ENCODE results near the gene GLTP.
A peak's percentile ranks its signal among the peaks of the same experiment; 100 is the strongest.
"Not testable (repeated sequence)": the region's sequence is repeated elsewhere in the genome, so short reads cannot be mapped to it uniquely, and the experiment has no call there.

Gene GLTP, protein sequence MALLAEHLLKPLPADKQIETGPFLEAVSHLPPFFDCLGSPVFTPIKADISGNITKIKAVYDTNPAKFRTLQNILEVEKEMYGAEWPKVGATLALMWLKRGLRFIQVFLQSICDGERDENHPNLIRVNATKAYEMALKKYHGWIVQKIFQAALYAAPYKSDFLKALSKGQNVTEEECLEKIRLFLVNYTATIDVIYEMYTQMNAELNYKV

DNA sequence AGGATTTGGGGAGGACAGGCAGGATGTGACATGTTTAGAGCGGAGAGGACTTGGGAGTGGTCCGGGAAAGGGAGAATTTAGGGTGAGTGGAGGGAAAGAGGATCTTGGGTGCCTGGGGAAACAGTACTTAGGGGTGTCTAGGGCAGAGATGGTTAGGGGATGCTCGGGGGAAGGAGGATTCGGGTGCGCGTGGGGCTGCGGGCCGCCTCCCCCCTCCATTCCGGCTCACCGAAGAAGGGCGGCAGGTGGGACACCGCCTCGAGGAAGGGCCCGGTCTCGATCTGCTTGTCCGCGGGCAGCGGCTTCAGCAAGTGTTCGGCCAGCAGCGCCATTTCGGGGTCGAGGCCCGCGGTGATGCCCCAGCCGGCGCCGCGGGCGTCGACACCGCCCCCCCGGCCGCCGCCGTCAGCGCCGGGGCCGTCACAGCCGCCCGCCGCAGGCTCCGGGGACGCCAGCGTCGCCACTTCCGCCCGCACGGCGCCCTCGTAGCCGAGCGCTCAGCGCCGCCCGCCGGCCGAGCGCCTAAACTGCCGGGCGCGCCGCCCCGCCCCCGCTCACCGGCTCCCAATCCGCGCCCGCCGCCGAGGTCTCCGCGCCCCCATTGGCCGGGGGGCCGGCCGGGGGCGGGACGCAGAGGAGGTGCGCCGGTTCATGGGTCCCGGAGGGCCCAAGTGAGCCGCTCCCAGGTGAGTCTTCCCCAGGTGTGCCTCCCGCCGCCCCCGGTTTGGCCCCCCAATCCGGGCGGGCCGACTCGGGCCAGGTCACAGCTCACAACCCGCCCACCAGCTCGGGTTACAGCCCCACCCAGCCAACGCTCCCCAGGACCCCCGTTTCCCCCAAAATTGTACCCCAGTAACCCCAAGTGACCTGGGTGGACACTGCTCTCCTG lies at the start of gene GLTP:
GLTP (minus strand) TSS at position 499 of the 889 bp plus-strand sequence; CDS start at position 332, 167 bp downstream.
- TF ChIP-seq, protein P1, sequence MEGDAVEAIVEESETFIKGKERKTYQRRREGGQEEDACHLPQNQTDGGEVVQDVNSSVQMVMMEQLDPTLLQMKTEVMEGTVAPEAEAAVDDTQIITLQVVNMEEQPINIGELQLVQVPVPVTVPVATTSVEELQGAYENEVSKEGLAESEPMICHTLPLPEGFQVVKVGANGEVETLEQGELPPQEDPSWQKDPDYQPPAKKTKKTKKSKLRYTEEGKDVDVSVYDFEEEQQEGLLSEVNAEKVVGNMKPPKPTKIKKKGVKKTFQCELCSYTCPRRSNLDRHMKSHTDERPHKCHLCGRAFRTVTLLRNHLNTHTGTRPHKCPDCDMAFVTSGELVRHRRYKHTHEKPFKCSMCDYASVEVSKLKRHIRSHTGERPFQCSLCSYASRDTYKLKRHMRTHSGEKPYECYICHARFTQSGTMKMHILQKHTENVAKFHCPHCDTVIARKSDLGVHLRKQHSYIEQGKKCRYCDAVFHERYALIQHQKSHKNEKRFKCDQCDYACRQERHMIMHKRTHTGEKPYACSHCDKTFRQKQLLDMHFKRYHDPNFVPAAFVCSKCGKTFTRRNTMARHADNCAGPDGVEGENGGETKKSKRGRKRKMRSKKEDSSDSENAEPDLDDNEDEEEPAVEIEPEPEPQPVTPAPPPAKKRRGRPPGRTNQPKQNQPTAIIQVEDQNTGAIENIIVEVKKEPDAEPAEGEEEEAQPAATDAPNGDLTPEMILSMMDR (IDR thresholded peaks at IDR 0.05; ENCODE audit: low read depth, low read length): no peak
- H3K4me3 ChIP-seq (ENCODE audit: low read depth, low read length): peak within 1 kb of the TSS; percentile 93

DNA sequence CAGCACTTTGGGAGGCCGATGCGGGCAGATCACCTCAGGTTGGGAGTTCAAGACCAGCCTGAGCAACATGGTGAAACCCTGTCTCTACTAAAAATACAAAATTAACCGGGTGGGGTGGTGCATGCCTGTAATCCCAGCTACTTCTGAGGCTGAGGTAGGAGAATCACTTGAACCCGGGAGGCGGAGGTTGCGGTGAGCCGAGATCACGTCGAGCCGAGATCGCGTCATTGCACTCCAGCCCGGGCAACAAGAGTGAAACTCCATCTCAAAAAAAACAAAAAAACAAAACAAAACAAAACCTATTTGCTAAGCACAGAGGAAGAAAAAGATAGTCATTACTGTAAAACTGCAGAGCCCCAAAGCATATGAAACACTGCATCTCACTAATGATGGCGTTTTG lies 49.0 kb upstream of the GLTP start:
- H3K4me3 ChIP-seq (ENCODE audit: low read depth, low read length): not testable (repeated sequence)

DNA sequence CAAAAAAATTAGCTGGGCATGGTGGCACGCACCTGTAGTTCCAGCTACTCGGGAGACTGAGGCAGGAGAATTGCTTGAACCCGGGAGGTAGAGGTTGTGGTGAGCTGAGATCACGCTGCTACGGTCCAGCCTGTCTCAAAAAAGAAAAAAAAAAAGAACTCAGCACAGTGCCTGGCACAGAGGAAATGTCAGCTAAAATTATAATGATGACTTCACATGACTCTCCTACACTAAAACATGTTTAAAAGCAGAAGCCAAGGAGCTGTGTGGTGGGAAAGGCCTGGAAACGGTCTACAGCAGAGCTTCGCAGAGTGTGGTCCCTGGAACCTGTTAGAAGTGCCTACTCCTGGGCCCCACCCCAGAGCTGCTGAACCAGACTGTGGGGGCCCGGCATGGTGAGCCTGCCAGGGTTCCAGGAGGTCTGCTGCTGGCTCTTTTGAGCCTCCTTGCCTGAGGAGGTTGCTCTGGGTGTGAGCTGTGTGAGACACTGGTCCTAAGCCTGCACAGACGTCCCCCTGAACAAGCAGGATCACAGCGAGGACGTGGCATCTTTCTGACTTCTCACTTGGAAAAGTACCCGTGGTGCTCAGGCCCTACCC lies 47.8 kb upstream of the GLTP start:
- no peak overlapping the region for H3K4me3 ChIP-seq (ENCODE audit: low read depth, low read length)
- TF ChIP-seq, protein P1 (IDR thresholded peaks at IDR 0.05; ENCODE audit: low read depth, low read length): no peak

- H3K4me3 ChIP-seq (ENCODE audit: low read depth, low read length): no peak overlapping the region
- TF ChIP-seq, protein P1 (IDR thresholded peaks at IDR 0.05; ENCODE audit: low read depth, low read length): peak; percentile 80
Observed at GRCh38 chr12:109927622-109928021, 47.3 kb upstream of the GLTP start.

- TF ChIP-seq, protein P1 (IDR thresholded peaks at IDR 0.05; ENCODE audit: low read depth, low read length): no peak
Observed at GRCh38 chr12:109926488-109927210, 46.3 kb upstream of the GLTP start.

DNA sequence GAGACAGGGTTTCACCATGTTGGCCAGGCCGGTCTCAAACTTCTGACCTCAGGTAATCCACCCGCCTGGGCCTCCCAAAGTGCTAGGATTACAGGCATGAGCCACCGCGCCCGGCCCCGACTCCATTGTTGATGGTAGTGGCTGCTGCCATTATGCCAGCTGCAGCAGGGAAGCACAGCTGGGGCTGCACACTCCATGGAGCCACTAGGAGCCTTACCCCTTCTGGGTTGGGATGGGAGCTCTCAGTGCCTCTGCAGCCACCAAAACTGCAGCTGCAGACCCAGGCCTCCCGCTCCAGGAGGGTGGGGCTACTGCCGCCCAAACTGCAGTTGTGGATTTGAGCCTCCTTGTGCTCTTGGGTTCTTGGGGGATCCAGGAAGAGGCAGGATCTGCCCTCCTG lies 45.7 kb upstream of the GLTP start:
- TF ChIP-seq, protein P1 (IDR thresholded peaks at IDR 0.05; ENCODE audit: low read depth, low read length): no peak
- no peak overlapping the region for H3K4me3 ChIP-seq (ENCODE audit: low read depth, low read length)

More at GRCh38 chr12:109926488-109927210, 46.3 kb upstream of the GLTP start:
- H3K4me3 ChIP-seq (ENCODE audit: low read depth, low read length): no peak overlapping the region

DNA sequence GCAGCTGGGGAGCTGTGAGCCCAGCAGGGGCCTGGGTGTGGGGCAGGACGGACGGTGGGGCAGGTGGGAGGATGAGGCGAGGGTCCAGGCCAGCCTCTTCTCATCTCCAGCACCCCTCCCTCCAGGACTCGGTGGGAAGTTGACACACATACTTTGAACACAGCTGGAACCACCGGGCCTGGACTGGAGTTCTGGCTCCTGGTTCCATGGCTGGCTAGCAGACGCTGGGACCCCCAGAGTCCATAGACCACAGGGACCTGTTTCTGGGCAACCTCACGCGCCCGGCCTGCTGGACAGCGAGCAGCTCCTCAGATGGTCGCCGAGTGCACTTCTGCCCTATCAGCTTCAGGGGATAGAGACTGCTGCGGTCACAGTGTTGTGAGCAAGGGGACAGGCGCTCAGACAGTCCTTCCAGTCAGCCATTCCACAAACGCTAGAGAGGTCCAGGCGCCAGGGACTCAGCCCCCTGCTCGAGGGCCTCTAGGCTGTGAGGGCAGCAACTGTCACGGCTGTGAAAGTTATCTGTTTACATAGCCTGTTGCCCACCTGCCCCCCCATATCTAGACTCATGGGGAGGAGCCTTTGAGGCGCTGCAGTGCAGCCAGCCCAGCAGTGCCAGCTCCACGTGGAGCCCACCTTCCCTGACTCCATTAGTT lies 45.0 kb upstream of the GLTP start:
- TF ChIP-seq, protein P1 (IDR thresholded peaks at IDR 0.05; ENCODE audit: low read depth, low read length): no peak
- H3K4me3 ChIP-seq (ENCODE audit: low read depth, low read length): no peak overlapping the region
